ENCODE data around the gene BSG.

Gene BSG

GRCh38 chr19:531009-531752, 41.2 kb upstream of the BSG start:
- Histone ChIP-seq H3K27ac (ENCODE audit: extremely low read depth, low read depth, low read length) (peak overlapping the region; percentile 96), H3K9me3 (ENCODE audit: control insufficient read depth, insufficient read depth, low read depth, low read length) (no peaks in the 10 kb centered on the region), H3K36me3 (ENCODE audit: control insufficient read depth in 2 of 2, insufficient read depth in 1 of 2, low read length in 2 of 2) (peaks cover 0 to 15% of the 10 kb centered on the region in 2 experiments; a peak in 1 of 3 replicates), H3K4me1 (ENCODE audit: control insufficient read depth, insufficient read depth, low read length) (peaks cover 7% of the 10 kb centered on the region), H3K4me3 (ENCODE audit: low read depth, low read length) (peak overlapping the region; percentile 89)
- POLR2A ChIA-PET, result interaction anchor here (0.5 to 3.8 kb wide), 14 partner anchors 9 to 375 kb away, joined by 3 to 35 read pairs (median 6); partner anchors contain the start of genes BSG and TPGS1
- CTCF ChIA-PET, result interaction anchor here (0.8 to 6.4 kb wide), 5 partner anchors 9 to 26 kb away, joined by 3 to 49 read pairs (median 3); no protein-coding TSS in a partner anchor
- TF ChIP-seq ZBTB1 (tag by site-specific recombination; IDR thresholded peaks at IDR 0.05) (no peak), ZNF16 (tag by site-specific recombination; IDR thresholded peaks at IDR 0.05; ENCODE audit: low read depth) (no peak), PATZ1 (tag by site-specific recombination; IDR thresholded peaks at IDR 0.05) (peak; percentile 81), ZBTB8A (tag by site-specific recombination; IDR thresholded peaks at IDR 0.05) (0 out of 2 replicates have a peak, but pooled peaks have one; percentile 35), REPIN1 (tag by site-specific recombination; IDR thresholded peaks at IDR 0.05; ENCODE audit: low read depth) (no peak), ZNF777 (tag by site-specific recombination; IDR thresholded peaks at IDR 0.05; ENCODE audit: borderline replicate concordance) (no peak), ZNF362 (tag by site-specific recombination; IDR thresholded peaks at IDR 0.05) (no peak), ZNF311 (tag by site-specific recombination; IDR thresholded peaks at IDR 0.05; ENCODE audit: borderline replicate concordance) (no peak), ZBTB10 (tag by site-specific recombination; IDR thresholded peaks at IDR 0.05) (peak; percentile 47; the same call in 1 of the 2 replicates), ZNF610 (tag by site-specific recombination; IDR thresholded peaks at IDR 0.05; ENCODE audit: borderline replicate concordance) (no peak), ZNF747 (tag by site-specific recombination; IDR thresholded peaks at IDR 0.05) (no peak), ZNF843 (tag by site-specific recombination; IDR thresholded peaks at IDR 0.05) (no peak), ZNF280C (tag by site-specific recombination; IDR thresholded peaks at IDR 0.05) (no peak), HOXA7 (CRISPR knock-in tag; IDR thresholded peaks at IDR 0.05; ENCODE audit: borderline replicate concordance) (no peak), ZNF785 (tag by site-specific recombination; IDR thresholded peaks at IDR 0.05) (no peak), ZNF701 (tag by site-specific recombination; IDR thresholded peaks at IDR 0.05) (no peak), ZSCAN23 (tag by site-specific recombination; IDR thresholded peaks at IDR 0.05) (no peak), SCRT2 (tag by site-specific recombination; IDR thresholded peaks at IDR 0.05) (no peak), ZNF175 (tag by site-specific recombination; IDR thresholded peaks at IDR 0.05) (no peak), ZBTB44 (tag by site-specific recombination; IDR thresholded peaks at IDR 0.05) (no peak), PRDM2 (tag by site-specific recombination; IDR thresholded peaks at IDR 0.05; ENCODE audit: borderline replicate concordance) (no peak)
